K562 (cell line): ENCODE results near the gene TMEM237.

ENCODE experiments used
- RAD51 ChIP-seq: fragments of 450-650 bp; IDR thresholded peaks from 2 replicates; pipeline ENCODE4 v1.7.1; 2016; ENCODE audit warnings: low read depth, mild to moderate bottlenecking, borderline replicate concordance
- ZNF274 ChIP-seq: IDR thresholded peaks from 2 replicates; pipeline ENCODE4 v1.6.1; 2011; ENCODE audit warnings: low read depth, mild to moderate bottlenecking, low read length, moderate library complexity, borderline replicate concordance
- ZSCAN29 ChIP-seq: fragments of 450-650 bp; IDR thresholded peaks from 2 replicates; pipeline ENCODE4 v1.6.1; 2017
- TF ChIP-seq, protein P1 (sequence below), 3 experiments: IDR thresholded peaks in 2 of 3; conservative IDR thresholded peaks in 1 of 3; 2 replicates each; pipeline ENCODE4 v1.5.1; 2011 to 2012; ENCODE audit warnings: low read length in 3 of 3, mild to moderate bottlenecking in 3 of 3, control low read depth in 2 of 3, improper control_type of control experiment in 1 of 3, inconsistent platforms in 1 of 3, low read depth in 1 of 3, mixed read lengths in 1 of 3, moderate library complexity in 1 of 3; ENCODE audit not compliant: insufficient read depth in 2 of 3
- TF ChIP-seq, protein P2 (sequence below): sonication (generic); formaldehyde crosslinking; IDR thresholded peaks from 2 replicates; pipeline ENCODE4 v1.8.1; 2023; ENCODE audit warnings: missing genetic modification reagents, mild to moderate bottlenecking, borderline replicate concordance
- TF ChIP-seq, protein P3 (sequence below), 2 experiments: fragments of 450-650 bp in 1 of 2; sonication (generic) in 1 of 2; formaldehyde crosslinking in 1 of 2; IDR thresholded peaks; 2 replicates each; pipeline versions ENCODE4 v1.7.1 to v1.9.0; 2016 to 2022; ENCODE audit warnings: inconsistent platforms in 1 of 2, mild to moderate bottlenecking in 1 of 2, missing genetic modification reagents in 1 of 2
- TF ChIP-seq, protein P4 (sequence below): fragments of 200-800 bp; sonication (Bioruptor generic); IDR thresholded peaks from 2 replicates; pipeline ENCODE4 v1.6.1; 2017; ENCODE audit warnings: missing genetic modification characterization, missing compliant biosample characterization

DNA sequence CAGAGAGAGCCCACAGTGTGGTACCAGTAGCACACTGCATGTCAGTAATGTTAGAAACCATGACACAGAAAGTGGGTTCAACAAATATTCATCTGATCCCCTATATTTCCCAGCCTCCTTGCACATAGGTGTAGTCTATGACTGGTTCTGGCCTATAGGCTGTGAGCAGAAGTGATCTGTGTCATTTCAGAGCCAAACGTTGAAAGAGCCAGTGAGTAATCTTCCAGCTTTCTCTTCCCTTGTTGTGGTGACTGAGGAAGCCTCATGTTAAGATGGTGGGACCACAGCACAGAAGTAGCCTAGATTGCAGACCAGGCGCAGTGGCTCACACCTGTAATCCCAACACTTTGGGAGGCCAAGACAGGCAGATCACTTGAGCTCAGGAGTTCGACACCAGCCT is 4.1 kb downstream of the TMEM237 start:
- TF ChIP-seq, protein P1, sequence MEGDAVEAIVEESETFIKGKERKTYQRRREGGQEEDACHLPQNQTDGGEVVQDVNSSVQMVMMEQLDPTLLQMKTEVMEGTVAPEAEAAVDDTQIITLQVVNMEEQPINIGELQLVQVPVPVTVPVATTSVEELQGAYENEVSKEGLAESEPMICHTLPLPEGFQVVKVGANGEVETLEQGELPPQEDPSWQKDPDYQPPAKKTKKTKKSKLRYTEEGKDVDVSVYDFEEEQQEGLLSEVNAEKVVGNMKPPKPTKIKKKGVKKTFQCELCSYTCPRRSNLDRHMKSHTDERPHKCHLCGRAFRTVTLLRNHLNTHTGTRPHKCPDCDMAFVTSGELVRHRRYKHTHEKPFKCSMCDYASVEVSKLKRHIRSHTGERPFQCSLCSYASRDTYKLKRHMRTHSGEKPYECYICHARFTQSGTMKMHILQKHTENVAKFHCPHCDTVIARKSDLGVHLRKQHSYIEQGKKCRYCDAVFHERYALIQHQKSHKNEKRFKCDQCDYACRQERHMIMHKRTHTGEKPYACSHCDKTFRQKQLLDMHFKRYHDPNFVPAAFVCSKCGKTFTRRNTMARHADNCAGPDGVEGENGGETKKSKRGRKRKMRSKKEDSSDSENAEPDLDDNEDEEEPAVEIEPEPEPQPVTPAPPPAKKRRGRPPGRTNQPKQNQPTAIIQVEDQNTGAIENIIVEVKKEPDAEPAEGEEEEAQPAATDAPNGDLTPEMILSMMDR (IDR thresholded peaks at IDR 0.05 in 2 of 3, conservative IDR thresholded peaks at IDR 0.05 in 1 of 3; ENCODE audit: insufficient read depth in 2 of 3, low read depth in 1 of 3, low read length in 3 of 3): no peak
- TF ChIP-seq ZNF274: no peak
- TF ChIP-seq, protein P2, sequence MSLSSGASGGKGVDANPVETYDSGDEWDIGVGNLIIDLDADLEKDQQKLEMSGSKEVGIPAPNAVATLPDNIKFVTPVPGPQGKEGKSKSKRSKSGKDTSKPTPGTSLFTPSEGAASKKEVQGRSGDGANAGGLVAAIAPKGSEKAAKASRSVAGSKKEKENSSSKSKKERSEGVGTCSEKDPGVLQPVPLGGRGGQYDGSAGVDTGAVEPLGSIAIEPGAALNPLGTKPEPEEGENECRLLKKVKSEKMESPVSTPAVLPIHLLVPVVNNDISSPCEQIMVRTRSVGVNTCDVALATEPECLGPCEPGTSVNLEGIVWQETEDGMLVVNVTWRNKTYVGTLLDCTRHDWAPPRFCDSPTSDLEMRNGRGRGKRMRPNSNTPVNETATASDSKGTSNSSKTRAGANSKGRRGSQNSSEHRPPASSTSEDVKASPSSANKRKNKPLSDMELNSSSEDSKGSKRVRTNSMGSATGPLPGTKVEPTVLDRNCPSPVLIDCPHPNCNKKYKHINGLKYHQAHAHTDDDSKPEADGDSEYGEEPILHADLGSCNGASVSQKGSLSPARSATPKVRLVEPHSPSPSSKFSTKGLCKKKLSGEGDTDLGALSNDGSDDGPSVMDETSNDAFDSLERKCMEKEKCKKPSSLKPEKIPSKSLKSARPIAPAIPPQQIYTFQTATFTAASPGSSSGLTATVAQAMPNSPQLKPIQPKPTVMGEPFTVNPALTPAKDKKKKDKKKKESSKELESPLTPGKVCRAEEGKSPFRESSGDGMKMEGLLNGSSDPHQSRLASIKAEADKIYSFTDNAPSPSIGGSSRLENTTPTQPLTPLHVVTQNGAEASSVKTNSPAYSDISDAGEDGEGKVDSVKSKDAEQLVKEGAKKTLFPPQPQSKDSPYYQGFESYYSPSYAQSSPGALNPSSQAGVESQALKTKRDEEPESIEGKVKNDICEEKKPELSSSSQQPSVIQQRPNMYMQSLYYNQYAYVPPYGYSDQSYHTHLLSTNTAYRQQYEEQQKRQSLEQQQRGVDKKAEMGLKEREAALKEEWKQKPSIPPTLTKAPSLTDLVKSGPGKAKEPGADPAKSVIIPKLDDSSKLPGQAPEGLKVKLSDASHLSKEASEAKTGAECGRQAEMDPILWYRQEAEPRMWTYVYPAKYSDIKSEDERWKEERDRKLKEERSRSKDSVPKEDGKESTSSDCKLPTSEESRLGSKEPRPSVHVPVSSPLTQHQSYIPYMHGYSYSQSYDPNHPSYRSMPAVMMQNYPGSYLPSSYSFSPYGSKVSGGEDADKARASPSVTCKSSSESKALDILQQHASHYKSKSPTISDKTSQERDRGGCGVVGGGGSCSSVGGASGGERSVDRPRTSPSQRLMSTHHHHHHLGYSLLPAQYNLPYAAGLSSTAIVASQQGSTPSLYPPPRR: no peak
- no peak for TF ChIP-seq RAD51
- TF ChIP-seq, protein P3, sequence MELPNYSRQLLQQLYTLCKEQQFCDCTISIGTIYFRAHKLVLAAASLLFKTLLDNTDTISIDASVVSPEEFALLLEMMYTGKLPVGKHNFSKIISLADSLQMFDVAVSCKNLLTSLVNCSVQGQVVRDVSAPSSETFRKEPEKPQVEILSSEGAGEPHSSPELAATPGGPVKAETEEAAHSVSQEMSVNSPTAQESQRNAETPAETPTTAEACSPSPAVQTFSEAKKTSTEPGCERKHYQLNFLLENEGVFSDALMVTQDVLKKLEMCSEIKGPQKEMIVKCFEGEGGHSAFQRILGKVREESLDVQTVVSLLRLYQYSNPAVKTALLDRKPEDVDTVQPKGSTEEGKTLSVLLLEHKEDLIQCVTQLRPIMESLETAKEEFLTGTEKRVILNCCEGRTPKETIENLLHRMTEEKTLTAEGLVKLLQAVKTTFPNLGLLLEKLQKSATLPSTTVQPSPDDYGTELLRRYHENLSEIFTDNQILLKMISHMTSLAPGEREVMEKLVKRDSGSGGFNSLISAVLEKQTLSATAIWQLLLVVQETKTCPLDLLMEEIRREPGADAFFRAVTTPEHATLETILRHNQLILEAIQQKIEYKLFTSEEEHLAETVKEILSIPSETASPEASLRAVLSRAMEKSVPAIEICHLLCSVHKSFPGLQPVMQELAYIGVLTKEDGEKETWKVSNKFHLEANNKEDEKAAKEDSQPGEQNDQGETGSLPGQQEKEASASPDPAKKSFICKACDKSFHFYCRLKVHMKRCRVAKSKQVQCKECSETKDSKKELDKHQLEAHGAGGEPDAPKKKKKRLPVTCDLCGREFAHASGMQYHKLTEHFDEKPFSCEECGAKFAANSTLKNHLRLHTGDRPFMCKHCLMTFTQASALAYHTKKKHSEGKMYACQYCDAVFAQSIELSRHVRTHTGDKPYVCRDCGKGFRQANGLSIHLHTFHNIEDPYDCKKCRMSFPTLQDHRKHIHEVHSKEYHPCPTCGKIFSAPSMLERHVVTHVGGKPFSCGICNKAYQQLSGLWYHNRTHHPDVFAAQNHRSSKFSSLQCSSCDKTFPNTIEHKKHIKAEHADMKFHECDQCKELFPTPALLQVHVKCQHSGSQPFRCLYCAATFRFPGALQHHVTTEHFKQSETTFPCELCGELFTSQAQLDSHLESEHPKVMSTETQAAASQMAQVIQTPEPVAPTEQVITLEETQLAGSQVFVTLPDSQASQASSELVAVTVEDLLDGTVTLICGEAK (IDR thresholded peaks at IDR 0.05): no peak
- TF ChIP-seq, protein P3 (CRISPR knock-in tag; IDR thresholded peaks at IDR 0.05): no peak
- no peak for TF ChIP-seq ZSCAN29
- TF ChIP-seq, protein P4, sequence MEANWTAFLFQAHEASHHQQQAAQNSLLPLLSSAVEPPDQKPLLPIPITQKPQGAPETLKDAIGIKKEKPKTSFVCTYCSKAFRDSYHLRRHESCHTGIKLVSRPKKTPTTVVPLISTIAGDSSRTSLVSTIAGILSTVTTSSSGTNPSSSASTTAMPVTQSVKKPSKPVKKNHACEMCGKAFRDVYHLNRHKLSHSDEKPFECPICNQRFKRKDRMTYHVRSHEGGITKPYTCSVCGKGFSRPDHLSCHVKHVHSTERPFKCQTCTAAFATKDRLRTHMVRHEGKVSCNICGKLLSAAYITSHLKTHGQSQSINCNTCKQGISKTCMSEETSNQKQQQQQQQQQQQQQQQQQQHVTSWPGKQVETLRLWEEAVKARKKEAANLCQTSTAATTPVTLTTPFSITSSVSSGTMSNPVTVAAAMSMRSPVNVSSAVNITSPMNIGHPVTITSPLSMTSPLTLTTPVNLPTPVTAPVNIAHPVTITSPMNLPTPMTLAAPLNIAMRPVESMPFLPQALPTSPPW (CRISPR knock-in tag): no peak
